Erythroblast (primary cell): ENCODE results near the gene C1orf198.

Source experiments
- GATA1 ChIP-seq: IDR thresholded peaks from 2 replicates; pipeline ENCODE4 v1.6.1; 2011; ENCODE audit warnings: low read depth, mild to moderate bottlenecking, control low read depth, low read length, moderate library complexity
- POLR2A ChIP-seq: IDR thresholded peaks from 2 replicates; pipeline ENCODE4 v1.6.1; 2011; ENCODE audit warnings: mild to moderate bottlenecking, low read length

GRCh38 chr1:230822092-230822581, 46.2 kb downstream of the C1orf198 start:
- TF ChIP-seq POLR2A (no peak), GATA1 (no peak)
